ENCODE results near the gene SPRR2A.
"Not testable (repeated sequence)": the region's sequence is repeated elsewhere in the genome, so short reads cannot be mapped to it uniquely, and the experiment has no call there.

Gene SPRR2A

DNA sequence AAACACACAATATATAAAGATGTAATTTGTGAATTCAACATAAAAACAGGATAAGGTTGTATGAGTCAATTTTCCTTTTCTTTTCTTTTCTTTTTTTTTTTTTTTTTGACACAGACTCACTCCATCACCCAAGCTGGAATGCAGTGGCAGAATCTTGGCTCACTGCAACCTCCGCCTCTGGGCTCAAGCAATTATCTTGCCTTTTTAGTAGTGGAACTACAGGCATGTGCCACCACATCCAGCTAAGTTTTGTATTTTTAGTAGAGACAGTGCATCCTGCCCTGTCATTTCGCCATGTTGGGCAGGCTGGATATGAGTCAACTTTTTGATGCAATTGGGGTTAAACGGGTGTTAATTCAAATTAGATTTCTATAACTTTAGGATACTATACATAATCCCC lies 24.4 kb upstream of the SPRR2A start:
- DNase-seq (ENCODE audit: low spot score), result no peak
- TF ChIP-seq, protein P1, sequence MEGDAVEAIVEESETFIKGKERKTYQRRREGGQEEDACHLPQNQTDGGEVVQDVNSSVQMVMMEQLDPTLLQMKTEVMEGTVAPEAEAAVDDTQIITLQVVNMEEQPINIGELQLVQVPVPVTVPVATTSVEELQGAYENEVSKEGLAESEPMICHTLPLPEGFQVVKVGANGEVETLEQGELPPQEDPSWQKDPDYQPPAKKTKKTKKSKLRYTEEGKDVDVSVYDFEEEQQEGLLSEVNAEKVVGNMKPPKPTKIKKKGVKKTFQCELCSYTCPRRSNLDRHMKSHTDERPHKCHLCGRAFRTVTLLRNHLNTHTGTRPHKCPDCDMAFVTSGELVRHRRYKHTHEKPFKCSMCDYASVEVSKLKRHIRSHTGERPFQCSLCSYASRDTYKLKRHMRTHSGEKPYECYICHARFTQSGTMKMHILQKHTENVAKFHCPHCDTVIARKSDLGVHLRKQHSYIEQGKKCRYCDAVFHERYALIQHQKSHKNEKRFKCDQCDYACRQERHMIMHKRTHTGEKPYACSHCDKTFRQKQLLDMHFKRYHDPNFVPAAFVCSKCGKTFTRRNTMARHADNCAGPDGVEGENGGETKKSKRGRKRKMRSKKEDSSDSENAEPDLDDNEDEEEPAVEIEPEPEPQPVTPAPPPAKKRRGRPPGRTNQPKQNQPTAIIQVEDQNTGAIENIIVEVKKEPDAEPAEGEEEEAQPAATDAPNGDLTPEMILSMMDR (IDR thresholded peaks at IDR 0.05; ENCODE audit: borderline replicate concordance, control extremely low read depth, extremely low read depth, insufficient read depth, missing control alignments), result no peak
- in situ Hi-C loops (cut with MboI; ENCODE audit: low sequenced_read_pairs, unreplicated experiment), result no loop called here

DNA sequence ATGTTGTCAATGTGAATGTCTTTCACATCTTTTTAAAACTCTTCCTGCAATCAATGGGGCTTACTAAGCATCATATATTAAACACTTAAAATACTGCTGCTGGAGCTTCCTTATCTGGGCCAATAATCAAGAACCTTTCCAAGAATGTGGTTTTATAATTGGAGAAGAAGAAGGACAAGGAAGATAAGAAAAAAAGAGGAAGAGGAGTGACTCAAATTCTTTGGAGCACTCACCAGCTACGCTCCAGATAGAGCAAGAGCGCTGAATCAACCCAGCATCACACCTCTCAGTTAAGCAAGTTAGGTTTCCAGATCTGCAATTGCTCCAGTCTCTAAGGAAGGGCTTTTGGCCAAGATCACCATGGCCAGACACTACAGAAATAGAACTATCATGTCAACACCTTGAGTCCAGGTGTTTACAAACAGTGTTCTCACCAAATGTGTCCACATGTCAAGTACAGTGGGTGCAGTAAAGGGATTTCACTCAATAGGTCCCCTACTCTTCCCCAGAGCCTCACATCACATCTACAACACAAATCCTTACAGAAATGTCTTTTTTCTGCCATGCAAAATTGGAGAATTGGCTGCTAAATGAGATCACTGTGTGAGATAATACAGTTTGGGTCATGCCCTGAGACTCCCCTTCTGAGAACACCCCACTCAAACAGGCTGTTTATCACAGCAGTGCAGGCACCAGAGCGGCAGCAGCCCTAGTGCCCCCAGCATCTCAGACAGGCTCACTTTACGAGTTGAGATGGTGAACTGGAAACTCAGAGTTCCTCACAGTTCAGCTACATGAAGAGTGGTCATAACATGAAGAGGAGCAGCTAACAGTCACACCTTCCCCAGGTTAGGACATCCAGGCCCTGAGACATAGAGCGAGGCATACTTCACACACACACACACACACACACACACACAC lies 15.8 kb upstream of the SPRR2A start:
- DNase-seq (ENCODE audit: low spot score), result no peak
- in situ Hi-C loops (cut with MboI; ENCODE audit: low sequenced_read_pairs, unreplicated experiment), result no loop called here
- TF ChIP-seq, protein P1 (IDR thresholded peaks at IDR 0.05; ENCODE audit: borderline replicate concordance, control extremely low read depth, extremely low read depth, insufficient read depth, missing control alignments), result no peak

DNA sequence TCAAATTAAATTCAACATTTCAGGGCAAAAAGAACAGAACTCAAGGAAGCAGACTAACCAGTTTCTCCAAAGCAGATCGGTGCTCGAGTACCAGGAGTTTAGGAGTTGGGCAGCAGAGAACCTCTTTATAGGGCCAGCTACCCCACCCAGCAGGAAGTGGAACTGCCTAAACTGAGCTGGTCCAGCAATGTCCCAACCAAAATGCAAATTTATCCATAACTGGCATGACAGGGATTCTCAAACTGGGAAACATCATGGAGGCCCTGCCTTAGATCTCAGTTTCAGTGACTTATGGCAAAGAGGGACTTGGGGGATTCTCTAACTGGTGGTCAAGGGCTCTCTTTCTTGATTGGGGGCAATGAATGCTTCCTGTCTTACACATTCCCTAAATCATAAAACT lies 14.2 kb upstream of the SPRR2A start, which contains the start of gene SPRR2B:
SPRR2B (minus strand) TSS at position 101 of the 400 bp plus-strand sequence. CDS start 772 bp downstream, outside the sequence.
- TF ChIP-seq, protein P1 (IDR thresholded peaks at IDR 0.05; ENCODE audit: borderline replicate concordance, control extremely low read depth, extremely low read depth, insufficient read depth, missing control alignments), result no peak
- no peak for DNase-seq (ENCODE audit: low spot score)
- in situ Hi-C loops (cut with MboI; ENCODE audit: low sequenced_read_pairs, unreplicated experiment), result no loop called here

DNA sequence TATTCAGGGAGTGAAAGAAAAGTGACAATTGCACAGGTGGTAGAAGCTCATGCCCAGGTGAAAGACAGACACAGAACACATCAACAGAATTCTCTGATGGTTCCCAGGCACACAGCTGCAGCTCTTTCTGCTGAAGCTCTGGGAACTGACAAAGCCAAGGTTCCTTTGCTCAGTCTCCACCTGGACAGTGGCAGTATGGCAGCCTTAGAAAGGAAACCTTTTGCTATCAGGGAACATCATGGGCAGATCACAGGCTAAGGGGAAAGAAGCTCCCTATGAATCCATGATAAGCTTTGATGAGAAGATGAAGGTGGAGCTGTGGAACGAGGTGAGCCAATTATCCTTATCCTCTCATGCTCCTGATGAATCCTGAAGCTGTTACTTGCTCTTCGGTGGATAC lies 12.9 kb upstream of the SPRR2A start:
- in situ Hi-C loops (cut with MboI; ENCODE audit: low sequenced_read_pairs, unreplicated experiment), result no loop called here
- DNase-seq (ENCODE audit: low spot score), result no peak
- TF ChIP-seq, protein P1 (IDR thresholded peaks at IDR 0.05; ENCODE audit: borderline replicate concordance, control extremely low read depth, extremely low read depth, insufficient read depth, missing control alignments), result no peak

DNA sequence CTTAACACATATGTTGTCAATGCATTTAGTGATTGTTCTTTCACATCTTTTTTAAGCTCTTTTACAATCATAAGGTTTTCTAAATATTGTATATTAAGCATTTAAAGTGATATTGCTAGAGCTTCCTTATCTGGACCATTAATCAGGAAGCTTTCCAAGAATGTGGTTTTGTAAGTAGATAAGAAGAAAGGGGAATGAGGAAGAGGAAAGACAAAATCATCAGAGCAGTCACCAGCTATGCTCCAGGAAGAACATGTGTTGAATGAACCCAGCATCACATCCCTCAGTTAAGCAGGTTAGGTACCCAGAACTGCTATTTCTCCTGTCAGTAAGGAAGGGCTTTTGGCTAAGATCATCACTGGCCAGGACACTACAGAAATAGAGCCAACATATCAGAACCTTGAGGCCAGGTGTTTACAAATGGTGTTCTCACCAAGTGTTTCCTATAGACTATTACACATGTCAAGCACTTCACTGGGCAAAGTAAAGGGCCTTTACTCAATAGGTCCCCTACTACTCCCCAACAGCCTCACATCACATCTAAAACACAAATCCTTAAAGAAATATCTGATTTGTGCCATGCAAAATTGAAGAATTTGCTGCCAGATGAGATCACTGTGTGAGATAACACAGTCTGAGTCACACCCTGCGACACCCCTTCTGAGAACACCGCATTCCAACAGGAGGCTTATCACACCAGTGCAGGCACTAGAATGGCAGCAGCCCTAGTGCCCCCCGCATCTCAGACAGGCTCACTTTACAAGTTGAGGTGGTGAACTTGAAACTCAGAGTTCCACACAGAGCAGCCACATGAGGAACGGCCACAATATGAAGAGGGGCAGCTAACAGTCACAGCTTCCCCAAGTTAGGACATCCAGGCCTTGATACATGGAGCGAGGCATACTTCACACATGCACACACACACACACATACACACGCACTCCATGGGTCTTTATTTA lies 1.8 kb upstream of the SPRR2A start:
- in situ Hi-C loops (cut with MboI; ENCODE audit: low sequenced_read_pairs, unreplicated experiment), result no loop called here
- no peak for DNase-seq (ENCODE audit: low spot score)

DNA sequence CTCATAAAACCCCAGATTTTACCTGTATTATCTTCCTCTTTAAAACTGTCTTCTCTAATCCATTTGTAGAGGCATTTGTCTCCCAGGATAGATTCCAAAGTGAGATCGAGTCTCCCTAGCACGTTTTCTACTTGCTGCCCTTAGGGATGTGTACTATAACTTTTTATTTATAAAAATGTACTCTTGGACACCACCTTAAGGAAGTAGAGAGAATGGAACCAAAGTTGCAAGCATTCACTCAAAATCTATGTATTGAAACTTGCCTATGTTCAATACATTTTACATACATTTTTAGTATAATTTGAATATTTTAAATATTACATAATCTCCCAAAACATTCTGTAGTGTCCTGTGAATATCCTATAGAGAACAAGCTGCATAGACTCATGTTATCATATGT lies 842 bp upstream of the SPRR2A start:
- TF ChIP-seq, protein P1 (IDR thresholded peaks at IDR 0.05; ENCODE audit: borderline replicate concordance, control extremely low read depth, extremely low read depth, insufficient read depth, missing control alignments), result no peak
- no peak for DNase-seq (ENCODE audit: low spot score)
- in situ Hi-C loops (cut with MboI; ENCODE audit: low sequenced_read_pairs, unreplicated experiment), result no loop called here

More for the DNA sequence above, 1.8 kb upstream of the SPRR2A start:
- TF ChIP-seq, protein P1 (IDR thresholded peaks at IDR 0.05; ENCODE audit: borderline replicate concordance, control extremely low read depth, extremely low read depth, insufficient read depth, missing control alignments), result no peak

DNA sequence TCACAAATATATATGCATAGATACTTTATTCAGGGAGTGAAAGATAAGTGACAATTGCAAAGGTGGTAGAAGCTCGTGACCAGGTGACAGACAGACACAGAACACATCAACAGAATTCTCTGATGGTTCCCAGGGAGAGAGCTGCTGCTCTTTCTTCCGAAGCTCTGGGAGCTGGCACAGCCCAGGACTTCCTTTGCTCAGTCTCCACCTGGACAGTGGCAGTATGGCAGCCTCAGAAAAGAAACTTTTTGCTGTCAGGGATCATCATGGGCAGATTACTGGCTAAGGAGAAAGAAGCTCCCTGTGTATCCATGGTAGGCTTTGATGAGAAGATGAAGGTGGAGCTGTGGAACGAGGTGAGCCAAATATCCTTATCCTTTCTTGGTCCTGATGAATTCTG lies 1.2 kb downstream of the SPRR2A start:
- DNase-seq (ENCODE audit: low spot score); in situ Hi-C loops (cut with MboI; ENCODE audit: low sequenced_read_pairs, unreplicated experiment): not testable (repeated sequence)
